Heart left ventricle (tissue), 16 donors: ENCODE measurements around the gene TPPP2. TPM values are rescaled to one million over a fixed set of nuclear protein-coding genes. Genes with fewer than 3 reads are reported as not detected.

Source experiments
- ATAC-seq, 4 donors: fragments of 200-7000 bp; cut with Tn5 transposase; one replicate each; pipeline ENCODE4 v1.9.1; 2020 to 2022; ENCODE audit warnings: moderate library complexity in 4 of 4, mild to moderate bottlenecking in 3 of 4, moderate number of reproducible peaks in 1 of 4
- DNase-seq, 5 donors: peaks; one replicate each; pipeline ENCODE4 v3.0.0-alpha.2; 2020
- H3K27ac ChIP-seq, 12 donors: fragments of 200-600 bp; sonication (generic) in 4 of 12; one replicate each; pipeline versions ENCODE4 v1.5.0 to v1.8.0; 2016 to 2022; ENCODE audit warnings: mild to moderate bottlenecking in 2 of 12
- H3K27me3 ChIP-seq, 9 donors: fragments of 200-600 bp; sonication (generic) in 2 of 9; one replicate each; pipeline versions ENCODE4 v1.5.1 to v1.8.0; 2016 to 2022; ENCODE audit warnings: mild to moderate bottlenecking in 3 of 9
- H3K36me3 ChIP-seq, 9 donors: fragments of 200-600 bp; sonication (generic) in 2 of 9; one replicate each; pipeline versions ENCODE4 v1.5.0 to v1.8.0; 2018 to 2022; ENCODE audit warnings: mild to moderate bottlenecking in 2 of 9
- H3K4me1 ChIP-seq, 12 donors: fragments of 200-600 bp; sonication (generic) in 4 of 12; one replicate each; pipeline versions ENCODE4 v1.5.0 to v1.8.0; 2016 to 2022; ENCODE audit warnings: mild to moderate bottlenecking in 3 of 12
- H3K4me3 ChIP-seq, 12 donors: fragments of 200-600 bp; sonication (generic) in 4 of 12; one replicate each; pipeline versions ENCODE4 v1.5.0 to v1.8.0; 2017 to 2022; ENCODE audit warnings: mild to moderate bottlenecking in 9 of 12, moderate library complexity in 4 of 12
- H3K9me3 ChIP-seq, 12 donors: fragments of 200-600 bp; sonication (generic) in 4 of 12; one replicate each; pipeline versions ENCODE4 v1.5.0 to v1.8.0; 2016 to 2022; ENCODE audit warnings: mild to moderate bottlenecking in 1 of 12
- CTCF ChIP-seq, 12 donors: fragments of 200-600 bp; sonication (generic) in 4 of 12; IDR thresholded peaks; one replicate each; pipeline versions ENCODE4 v1.5.0 to v1.8.0; 2018 to 2022; ENCODE audit warnings: antibody characterized with exemption in 12 of 12, mild to moderate bottlenecking in 5 of 12
- POLR2A ChIP-seq, 2 donors: fragments of 450-650 bp; IDR thresholded peaks; one replicate each; pipeline ENCODE4 v1.6.1; 2017; ENCODE audit warnings: antibody characterized with exemption in 2 of 2, mild to moderate bottlenecking in 2 of 2, moderate library complexity in 2 of 2
- WGBS, 4 donors: extraction: QIAGEN DNeasy Blood & Tissue Kit in 2 of 4; methylation state at CpG; one replicate each; pipeline versions ENCODE4 v1.1.5 to v1.1.7; 2013 to 2018; 5-methylcytosine and 5-hydroxymethylcytosine counted together
- intact Hi-C, 10 donors: fragments of 100-400 bp; cut with DNase I; formaldehyde crosslinking; loops; one replicate each; pipeline versions ENCODE4 v1.11.1 to v1.14.2; 2022
- polyA plus RNA-seq, 2 donors: library from polyadenylated mRNA; stranded (reverse); fragments of 200-250 nt; gene quantifications; one replicate each; pipeline ENCODE4 v1.2.3, GENCODE V29; 2013
- total RNA-seq, 9 donors: library from RNA; depleted of rRNA in 2 of 9; stranded (reverse); fragments of >200 nt in 2 of 9; fragmentation: NEBNext Ultra II Directional in 3 of 9; extraction: Animal tissue kit (Norgen Biotek cat#: 25700) in 3 of 9; gene quantifications; one replicate each; pipeline versions ENCODE4 v1.1.0 to v1.2.4, GENCODE V29; 2016 to 2023
- donor health status: ischemic (EF 13 %, LVEDD 7.1; RV severe dilation, severe dysfunction).
- donor health status: healthy with polysubstance abuse.
- donor health status: DM: no; HTN: yes; CAD: no.
- donor health status: DM: no; HTN: no; CAD: no.
- donor health status: ischemic (EF 25% LVEDD 6.9; RV normal size, moderate dysfunction).
- donor health status: ischemic (EF 25% LVEDD 5.7; RV mildly dilated, moderate dysfunction).
- donor health status: healthy.
- donor health status: DM: yes; HTN: yes; CAD: no.
- donor health status: ischemic (EF 35%, LVEDD 5.7; RV mildly dilated, moderate dysfunction).
- donor health status: nonischemic (EF 11% LVEDD 7.7; RV severe dilation, severe dysfunction).
- donor health status: DM: yes; HTN: yes; CAD: no.
- donor health status: PGD.
- donor health status: ischemic (EF 29% LVEDD 5.4; RV normal size, mild dysfunction).
- donor health status: nonischemic (EF 23%, LVEDD 6.1; RV moderate dilation, normal function).

TPPP2 gene
- total and polyA plus RNA-seq, 11 donors = 0.54 to 2.8 (median 0.96) TPM; not detected in 2

DNA sequence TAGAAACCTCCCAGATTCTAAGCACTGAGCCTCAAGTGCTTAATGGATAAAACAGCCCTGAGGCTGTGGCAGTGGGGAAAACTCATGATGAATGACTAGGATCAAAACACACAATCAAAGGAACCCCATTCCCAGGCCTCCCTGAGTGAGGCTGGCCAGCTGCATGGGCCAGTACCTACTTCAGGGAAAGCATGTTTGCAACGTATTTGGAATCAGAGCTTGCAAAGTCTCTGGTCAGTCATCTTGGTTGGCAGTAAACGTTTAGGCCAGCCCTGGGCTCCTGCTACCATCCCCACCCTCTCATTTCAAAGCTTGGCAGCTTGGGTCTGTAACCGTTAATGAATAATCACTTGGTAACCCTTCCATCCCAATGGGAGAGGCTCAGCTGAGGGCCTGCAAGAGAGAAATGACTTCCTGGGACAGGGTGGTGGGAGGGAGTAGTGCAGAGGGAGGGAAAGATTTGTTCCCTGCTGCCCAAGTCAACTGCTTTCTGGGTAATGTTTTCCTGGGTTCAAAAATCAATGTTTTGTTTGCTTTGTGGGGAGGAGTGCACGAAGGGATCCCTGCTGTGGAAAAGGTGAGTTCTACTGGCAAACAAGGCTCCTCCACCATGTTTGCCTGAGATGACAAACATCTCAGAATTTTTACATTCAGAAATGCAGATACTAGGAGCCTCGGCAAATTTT lies 25.6 kb downstream of the TPPP2 start:
- Histone ChIP-seq H3K27ac (no peak overlapping the region), H3K9me3 (no peaks in the 10 kb centered on the region), H3K36me3 (no peaks in the 10 kb centered on the region), H3K4me1 (peaks cover 0 to 5% (median 0%) of the 10 kb centered on the region in 12 donors), H3K4me3 (no peak overlapping the region), H3K27me3 (no peaks in the 10 kb centered on the region)
- TF ChIP-seq CTCF (IDR thresholded peaks at IDR 0.05) (no peak), POLR2A (IDR thresholded peaks at IDR 0.05) (no peak)
- ATAC-seq = no peak
- WGBS, 4 donors = 58 to 73% (median 68%) methylated on average over 5 of the region's 5 CpGs
- intact Hi-C loops = loop anchor here in 1 of 10 donors (5.0 kb wide), 1 partner anchor 43 kb away; no protein-coding TSS in a partner anchor
- DNase-seq = no peak

DNA sequence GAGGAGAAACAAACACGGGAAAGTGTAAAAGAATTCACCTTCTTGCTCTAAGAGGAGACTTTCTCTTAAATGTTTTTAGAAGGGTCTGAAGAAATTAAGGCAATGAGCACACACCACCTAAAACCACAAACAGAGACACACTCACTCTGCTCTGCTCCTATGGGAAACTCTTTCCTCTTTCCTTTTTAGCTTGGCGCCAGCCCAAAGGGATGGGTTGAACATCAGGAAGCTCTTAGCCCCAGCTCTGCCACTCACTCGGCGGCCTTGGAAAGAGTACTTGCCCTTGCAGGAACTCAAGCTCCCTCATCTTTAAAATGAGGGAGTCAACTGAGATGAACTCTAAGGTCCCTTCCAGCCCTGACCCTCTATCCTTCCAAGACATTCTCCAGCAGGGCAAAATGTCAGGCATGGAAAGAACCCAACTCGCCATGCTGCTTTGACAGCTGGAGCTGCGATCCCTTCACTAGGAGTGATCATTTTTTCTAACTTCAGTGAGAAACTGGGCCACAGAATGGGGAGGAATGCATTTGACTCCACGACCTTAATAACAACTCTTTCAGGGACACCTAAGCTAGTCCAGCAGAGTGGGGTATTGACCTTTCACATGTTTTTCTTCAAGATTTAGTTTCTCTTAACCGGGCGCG lies 26.6 kb downstream of the TPPP2 start:
- WGBS, 4 donors = 73 to 83% (median 78%) methylated on average over 10 of the region's 10 CpGs
- ATAC-seq = peak in 1 of 4 donors; percentile 25
- intact Hi-C loops = loop anchor here in 1 of 10 donors (5.0 kb wide), 1 partner anchor 44 kb away; no protein-coding TSS in a partner anchor

GRCh38 chr14:21057803-21058675 lies 28.0 kb downstream of the TPPP2 start, which contains the start of gene RNASE8:
RNASE8 (plus strand) TSS chr14:21057822; CDS start chr14:21057893, 71 bp downstream.
- DNase-seq = no peak
- WGBS, 4 donors = 74 to 85% (median 79%) methylated on average over 8 of the region's 8 CpGs
- intact Hi-C loops = loop anchor here in 1 of 10 donors (5.0 kb wide), 1 partner anchor 46 kb away; no protein-coding TSS in a partner anchor
- peaks cover 0 to 5% (median 0%) of the 10 kb centered on the region in 12 donors for H3K4me1 ChIP-seq
- TF ChIP-seq POLR2A (IDR thresholded peaks at IDR 0.05) = no peak
- peak in 1 of 12 donors; percentile 5 for TF ChIP-seq CTCF (IDR thresholded peaks at IDR 0.05)
- H3K4me3 ChIP-seq = no peak within 1 kb of the TSS
- H3K36me3 ChIP-seq = no peaks in the 10 kb centered on the region
- no peaks in the 10 kb centered on the region for H3K27me3 ChIP-seq
- peak in 2 of 4 donors; percentile 24 to 55 for ATAC-seq
- H3K27ac ChIP-seq = no peak within 1 kb of the TSS
- no peaks in the 10 kb centered on the region for H3K9me3 ChIP-seq

More for the DNA sequence above, 26.6 kb downstream of the TPPP2 start:
- Histone ChIP-seq H3K36me3 (no peaks in the 10 kb centered on the region), H3K27me3 (no peaks in the 10 kb centered on the region), H3K4me3 (no peak overlapping the region), H3K27ac (no peak overlapping the region), H3K4me1 (peaks cover 0 to 5% (median 0%) of the 10 kb centered on the region in 12 donors), H3K9me3 (no peaks in the 10 kb centered on the region)
- no peak for DNase-seq
- TF ChIP-seq POLR2A (IDR thresholded peaks at IDR 0.05) = no peak

DNA sequence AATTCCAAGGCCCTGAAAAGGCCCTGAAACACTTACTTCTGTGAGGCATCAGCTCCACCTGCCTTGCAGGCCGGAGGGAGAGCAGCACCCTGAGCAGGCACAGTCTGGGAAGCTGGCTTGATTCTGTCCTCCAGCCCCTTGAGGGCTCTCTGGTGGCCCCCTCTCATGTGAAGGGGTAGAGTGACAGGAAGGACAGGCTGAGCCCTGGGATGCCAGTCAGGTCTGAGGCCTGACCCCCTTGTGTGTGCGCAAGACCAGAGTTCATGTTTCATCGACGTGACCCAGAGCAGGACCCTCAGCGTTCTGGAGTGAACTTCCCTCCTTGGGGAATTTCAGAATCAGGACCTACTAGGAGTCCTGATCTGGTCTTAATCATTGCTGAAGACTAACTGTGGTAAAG lies 28.9 kb downstream of the TPPP2 start:
- intact Hi-C loops = loop anchor here in 1 of 10 donors (5.0 kb wide), 1 partner anchor 47 kb away; no protein-coding TSS in a partner anchor
- peaks cover 0 to 10% (median 2%) of the 10 kb centered on the region in 12 donors for H3K4me1 ChIP-seq
- H3K9me3 ChIP-seq = no peaks in the 10 kb centered on the region
- no peak for ATAC-seq
- 88 to 91% (median 89%) methylated on average over 5 of the region's 5 CpGs for WGBS, 4 donors
- TF ChIP-seq POLR2A (IDR thresholded peaks at IDR 0.05) (no peak), CTCF (IDR thresholded peaks at IDR 0.05) (no peak)
- H3K27ac ChIP-seq = no peak overlapping the region
- H3K27me3 ChIP-seq = no peaks in the 10 kb centered on the region
- DNase-seq = no peak
- H3K4me3 ChIP-seq = no peak overlapping the region
- no peaks in the 10 kb centered on the region for H3K36me3 ChIP-seq
